GM19463 (cell line): ENCODE measurements around the gene ZNF618.

Experiments used
- ATAC-seq: cut with Tn5 transposase; IDR thresholded peaks from one replicate; pipeline ENCODE4 v1.9.1; 2021; ENCODE audit warnings: mild to moderate bottlenecking, moderate library complexity; ENCODE audit not compliant: unreplicated experiment

Gene ZNF618

GRCh38 chr9:113931777-113932176 is 55.7 kb downstream of the ZNF618 start:
- ATAC-seq, result no peak

DNA sequence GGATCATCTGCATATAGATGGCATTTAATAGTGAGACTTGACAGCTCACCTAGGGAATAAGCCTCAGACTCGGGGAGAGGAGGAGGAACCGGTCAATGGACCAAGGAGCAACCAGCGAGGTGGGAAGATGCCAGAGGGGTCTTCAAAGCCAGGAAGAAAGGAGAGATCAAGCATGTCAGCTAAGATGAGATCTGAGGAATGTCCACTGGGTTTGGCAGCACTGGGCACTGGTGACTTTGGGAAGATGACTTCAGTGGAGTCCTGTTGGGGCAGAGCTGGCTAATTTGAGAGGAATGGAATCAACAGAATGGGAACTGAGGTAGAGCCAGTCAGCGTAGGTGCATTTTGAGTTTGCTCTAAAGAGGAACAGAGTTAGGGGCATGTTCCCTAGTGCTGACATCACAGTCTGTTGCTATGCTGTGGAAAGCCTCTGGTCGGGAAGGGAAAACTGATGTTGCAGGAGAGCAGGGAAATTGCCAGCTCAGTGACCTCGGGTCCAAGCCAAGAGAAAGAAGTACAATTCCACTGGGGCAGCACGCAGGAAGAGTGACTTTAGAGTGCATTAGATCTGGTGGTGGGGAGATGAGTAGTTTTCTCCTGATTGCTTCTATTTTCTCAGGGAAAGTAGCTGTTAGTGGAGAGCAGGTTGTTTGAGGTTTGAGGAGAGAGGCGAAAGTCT is 56.9 kb downstream of the ZNF618 start:
- no peak for ATAC-seq

DNA sequence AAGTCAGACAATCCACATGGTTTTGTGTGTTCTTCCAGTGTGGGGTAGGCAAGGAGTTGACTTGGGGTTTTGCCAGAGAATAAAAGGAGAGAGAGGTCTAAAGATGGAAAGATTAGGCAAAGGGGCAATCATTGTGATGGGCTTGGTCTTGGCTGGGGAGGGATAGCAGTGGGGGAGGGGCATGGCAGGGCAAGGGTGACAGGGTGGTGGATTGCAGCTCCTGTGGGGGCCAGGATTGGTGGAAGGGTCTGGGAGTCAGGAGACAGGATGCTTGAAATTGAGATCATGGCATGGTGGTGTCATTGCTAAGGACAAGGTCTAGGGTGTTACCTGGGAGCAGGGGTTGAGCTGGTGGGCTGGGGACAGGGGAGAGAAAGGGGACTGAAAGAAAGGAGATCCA is 57.6 kb downstream of the ZNF618 start:
- no peak for ATAC-seq

DNA sequence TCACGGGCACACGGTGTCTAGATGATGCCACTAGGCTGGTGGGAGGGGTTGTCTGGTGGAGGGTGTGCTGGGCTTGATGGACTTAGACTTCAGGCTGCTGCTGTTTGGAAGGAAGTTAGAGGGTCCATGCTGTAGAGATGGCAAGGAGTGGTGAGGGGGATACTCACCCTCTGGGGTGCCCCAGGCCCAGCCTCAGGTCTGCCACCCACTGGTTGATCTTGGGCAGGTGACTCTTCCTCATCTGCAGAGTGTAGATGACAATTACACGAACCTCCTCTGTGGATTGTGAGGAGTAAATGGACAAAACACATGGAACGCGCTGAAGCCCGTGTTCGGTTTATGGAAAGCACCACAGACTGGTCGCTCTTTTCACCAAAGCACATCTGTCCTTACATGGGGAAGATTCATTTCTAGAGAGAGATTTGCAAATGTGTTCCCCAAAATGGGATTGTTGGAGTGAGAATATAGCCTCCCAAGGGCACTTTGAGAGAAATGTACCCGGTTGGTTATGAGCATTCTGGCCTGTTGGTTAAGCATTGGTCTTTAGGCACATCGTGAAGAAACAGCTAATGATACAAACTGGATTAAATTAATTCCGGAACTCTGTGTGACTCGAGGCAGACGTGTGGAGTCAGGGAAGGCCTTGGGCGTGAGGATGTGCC is 58.2 kb downstream of the ZNF618 start:
- ATAC-seq, result no peak

DNA sequence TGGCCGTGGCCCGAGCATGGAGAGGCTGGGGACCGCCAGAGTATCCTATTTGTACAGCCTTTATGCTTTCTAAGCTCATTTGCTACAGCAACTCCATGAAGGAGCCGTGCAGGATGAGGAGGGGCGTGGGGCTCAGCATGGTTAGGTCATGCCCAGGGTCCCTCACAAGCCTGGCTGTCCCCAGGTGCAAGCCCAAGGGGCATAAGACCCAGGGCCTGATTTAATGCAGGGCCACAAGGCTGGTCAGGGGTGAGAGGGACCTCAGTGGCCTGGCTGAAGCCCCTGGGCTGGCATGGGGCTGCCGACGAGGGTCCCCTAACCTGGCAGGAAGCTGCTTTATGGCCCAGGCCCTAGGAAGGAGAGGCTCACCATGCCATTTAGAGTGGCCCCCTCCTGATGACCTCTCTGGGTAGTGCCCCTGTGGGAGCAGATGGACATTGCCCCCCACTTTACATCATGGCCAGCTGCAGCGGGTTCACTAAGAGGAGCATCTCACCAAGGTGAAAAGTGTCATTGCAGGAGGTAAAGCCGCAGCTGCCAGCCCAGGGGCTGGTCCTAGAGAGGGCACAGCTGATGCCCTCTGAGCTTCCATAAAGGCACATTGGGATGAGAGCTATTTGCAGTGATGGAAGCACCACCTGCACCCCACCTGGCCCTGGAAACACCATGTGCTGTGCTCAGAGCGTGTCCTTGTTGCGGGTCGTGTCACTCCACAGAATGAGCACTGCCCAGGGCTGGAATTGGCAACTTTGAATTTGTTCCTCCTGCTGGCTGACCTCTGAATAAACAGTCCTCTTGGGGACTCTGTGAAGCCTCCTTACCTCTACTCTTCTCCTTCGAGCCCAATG is 58.9 kb downstream of the ZNF618 start:
- ATAC-seq, result no peak

GRCh38 chr9:113935677-113936380 is 59.7 kb downstream of the ZNF618 start:
- no peak for ATAC-seq

DNA sequence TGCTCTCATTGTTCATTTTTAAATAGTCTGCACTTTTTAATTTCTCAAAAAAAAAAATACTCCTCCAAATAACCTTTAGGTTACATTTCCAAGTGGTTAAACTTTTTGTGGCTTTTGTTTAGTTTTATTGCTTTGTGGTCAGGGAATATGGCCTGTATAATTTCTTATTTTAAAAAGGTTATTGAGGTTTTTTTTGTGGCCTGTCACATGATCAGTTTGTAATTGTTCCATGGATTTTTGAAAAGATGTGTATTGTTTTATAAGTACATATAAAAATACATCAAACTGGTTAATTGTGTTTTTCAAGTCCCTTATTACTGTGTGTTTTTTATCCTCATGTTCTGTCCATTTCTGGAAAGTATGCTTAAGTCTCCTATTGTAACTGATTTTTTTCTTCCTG is 64.0 kb downstream of the ZNF618 start:
- ATAC-seq, result no peak

GRCh38 chr9:113941056-113941455 is 64.9 kb downstream of the ZNF618 start:
- ATAC-seq, result no peak

- ATAC-seq, result no peak
Observed at GRCh38 chr9:113941526-113941925, 65.4 kb downstream of the ZNF618 start.

- no peak for ATAC-seq
Observed at GRCh38 chr9:113943112-113944009, 67.3 kb downstream of the ZNF618 start.

- no peak for ATAC-seq
Observed at GRCh38 chr9:113945784-113946183, 69.7 kb downstream of the ZNF618 start.

DNA sequence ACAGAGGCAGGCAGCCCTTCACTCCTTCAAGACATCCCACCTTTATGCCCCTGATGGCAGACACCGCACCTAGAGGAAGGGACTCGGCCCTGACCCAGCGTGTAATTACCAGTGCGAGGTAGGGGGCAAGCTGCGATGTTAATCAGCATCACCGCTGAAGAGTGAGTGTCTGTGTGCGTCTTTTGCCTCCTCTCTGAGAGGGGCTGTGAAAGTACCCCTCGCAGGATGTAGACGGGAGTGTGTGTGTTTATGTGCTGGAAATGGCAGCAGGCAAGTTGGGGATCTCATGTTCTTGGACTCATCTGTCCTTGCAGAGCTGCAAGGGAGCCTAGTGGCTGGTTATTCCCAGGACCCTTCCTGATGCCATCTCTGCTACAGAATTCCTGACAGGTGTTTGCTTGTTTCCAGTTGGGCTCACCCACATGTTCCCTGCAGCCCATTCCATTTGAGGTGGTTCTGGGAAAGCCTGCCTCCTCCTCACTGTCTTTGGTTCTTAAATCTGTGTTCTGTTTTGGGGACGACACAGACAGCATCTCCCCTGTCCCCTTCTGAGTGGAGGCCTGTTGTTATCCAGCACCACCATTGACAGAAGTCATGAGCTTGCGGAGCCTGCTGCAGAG is 70.5 kb downstream of the ZNF618 start:
- no peak for ATAC-seq

DNA sequence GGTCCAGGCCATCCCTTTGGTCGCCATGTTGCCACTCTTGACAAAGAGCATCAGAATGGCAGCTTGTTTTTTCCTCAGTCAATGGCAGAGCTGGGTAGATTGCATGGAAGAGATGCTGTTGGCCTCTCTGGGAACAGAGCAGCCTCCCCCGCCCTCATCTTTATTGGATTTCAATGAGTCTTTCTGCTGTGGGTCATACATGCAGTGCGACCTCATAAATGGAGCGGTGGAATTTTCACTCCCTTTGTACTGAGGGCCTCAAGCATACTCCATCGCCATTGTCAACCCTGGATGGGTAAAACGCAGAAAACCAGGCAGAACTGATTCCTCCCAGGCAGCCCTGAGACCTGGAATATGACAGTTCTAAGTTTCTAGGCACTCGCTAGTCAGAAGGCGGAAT is 71.8 kb downstream of the ZNF618 start:
- ATAC-seq, result no peak

DNA sequence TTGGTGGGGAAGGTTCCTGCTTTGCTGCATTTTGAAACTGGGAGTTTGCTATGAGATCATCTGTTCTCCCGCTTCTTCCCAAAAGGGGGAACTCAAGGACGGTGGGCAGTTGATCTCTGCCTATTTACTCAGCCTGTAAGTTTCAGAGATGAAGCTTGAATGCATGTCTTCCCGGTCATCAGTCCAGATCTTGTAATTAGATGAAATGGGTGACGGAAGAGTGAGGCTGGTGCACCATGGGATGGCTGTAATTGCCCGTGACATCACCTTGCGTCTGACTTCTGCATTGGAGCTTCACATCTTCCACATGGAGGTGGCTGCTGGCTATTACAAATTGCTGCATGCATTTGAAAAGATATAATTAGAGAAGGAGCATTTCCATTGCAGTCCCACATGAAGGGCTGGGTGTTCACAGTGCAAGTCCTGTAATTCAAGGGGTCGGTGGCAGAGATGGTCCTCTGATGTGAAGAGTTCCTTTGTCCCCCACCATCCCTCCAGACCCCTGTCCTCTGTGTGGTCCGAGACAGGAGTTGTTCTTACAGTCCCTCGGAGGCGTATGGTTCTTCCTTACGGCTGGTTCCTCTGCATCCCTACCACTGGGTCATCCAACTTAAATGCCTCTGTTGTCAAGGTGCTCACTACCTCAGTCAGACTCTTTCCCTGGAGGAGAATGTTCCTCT is 72.9 kb downstream of the ZNF618 start:
- no peak for ATAC-seq

- ATAC-seq, result no peak
Observed at GRCh38 chr9:113949571-113950078, 73.5 kb downstream of the ZNF618 start.

- no peak for ATAC-seq
Observed at GRCh38 chr9:113950195-113951031, 74.3 kb downstream of the ZNF618 start.

DNA sequence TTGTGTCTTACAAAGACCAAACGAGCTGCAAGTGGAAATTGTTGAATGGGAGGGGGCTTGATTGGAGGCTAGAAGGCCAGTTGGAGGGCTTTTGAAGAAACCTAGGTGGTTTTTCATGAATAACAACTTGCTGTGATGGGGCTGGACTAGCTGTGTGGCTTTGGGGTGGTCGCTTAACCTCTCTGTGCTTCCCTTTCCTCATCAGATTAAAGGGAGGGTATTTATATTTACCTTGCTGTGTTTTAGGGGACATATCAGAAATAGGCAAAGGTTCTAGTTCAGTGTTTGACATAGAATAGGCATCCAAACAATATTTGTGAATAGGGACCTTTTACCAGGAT is 74.9 kb downstream of the ZNF618 start:
- ATAC-seq, result no peak

- no peak for ATAC-seq
Observed at GRCh38 chr9:113952676-113953075, 76.6 kb downstream of the ZNF618 start.
